H1 (cell line): ENCODE measurements around the gene RUNX1. TPM values are rescaled to one million over a fixed set of nuclear protein-coding genes. Genes with fewer than 3 reads are reported as not detected.

Experiments
- CHD2 ChIP-seq: IDR thresholded peaks from 2 replicates; pipeline ENCODE4 v1.6.1; 2012; ENCODE audit warnings: low read length, improper control_type of control experiment
- CREB1 ChIP-seq: IDR thresholded peaks from 2 replicates; pipeline ENCODE4 v1.6.1; 2012; ENCODE audit warnings: inconsistent platforms
- RFX5 ChIP-seq: IDR thresholded peaks from 2 replicates; pipeline ENCODE4 v1.6.1; 2011; ENCODE audit warnings: low read depth, low read length, improper control_type of control experiment, borderline replicate concordance
- SIN3A ChIP-seq, 2 experiments: IDR thresholded peaks in 1 of 2; conservative IDR thresholded peaks in 1 of 2; 2 replicates each; pipeline ENCODE4 v1.6.1; 2011 to 2012; ENCODE audit warnings: low read length in 2 of 2, improper control_type of control experiment in 1 of 2, low read depth in 1 of 2, mild to moderate bottlenecking in 1 of 2
- TCF12 ChIP-seq: IDR thresholded peaks from 2 replicates; pipeline ENCODE4 v1.6.1; 2011; ENCODE audit warnings: low read depth, mild to moderate bottlenecking, low read length
- polyA plus RNA-seq, 7 experiments: library from polyadenylated mRNA; depleted of rRNA in 3 of 7; stranded (reverse) in 5 of 7; unstranded in 2 of 7; fragments of >200 nt in 5 of 7; fragments of 200-250 nt in 2 of 7; gene quantifications; 1 replicate in 5 of 7; 2 replicates in 1 of 7; 4 replicates in 1 of 7; pipeline versions ENCODE4 v1.2.1 to v1.2.3, GENCODE V29; 2011 to 2013; ENCODE audit warnings: missing spikeins in 2 of 7, mixed read lengths in 2 of 7
- total RNA-seq: library from RNA; stranded (reverse); fragmentation: NEBNext Ultra II Directional; extraction: Animal tissue kit (Norgen Biotek cat#: 25700); gene quantifications from 2 replicates; pipeline ENCODE4 v1.2.1, GENCODE V29; 2021
- TF ChIP-seq, protein P1 (sequence below), 3 experiments: IDR thresholded peaks; 1 replicate in 2 of 3; 2 replicates in 1 of 3; pipeline versions ENCODE4 v1.5.1 to v1.6.1; 2011; ENCODE audit warnings: low read length in 3 of 3, mild to moderate bottlenecking in 3 of 3, inconsistent platforms in 2 of 3, low read depth in 1 of 3, moderate library complexity in 1 of 3; ENCODE audit not compliant: insufficient read depth in 1 of 3; ENCODE audit errors: control extremely low read depth in 1 of 3
- TF ChIP-seq, protein P2 (sequence below): IDR thresholded peaks from 2 replicates; pipeline ENCODE4 v1.6.1; 2012; ENCODE audit warnings: inconsistent platforms
- TF ChIP-seq, protein P3 (sequence below): IDR thresholded peaks from 2 replicates; pipeline ENCODE4 v1.6.1; 2011; ENCODE audit warnings: low read length, improper control_type of control experiment

Gene RUNX1
- total and polyA plus RNA-seq, 2 of the 8 experiments (the other 6 are each of a cell fraction or from before 2014, with no cell fraction given): 0.20 to 0.60 TPM

GRCh38 chr21:34818662-34819158, 230.4 kb downstream of the RUNX1 start (continued):
- TF ChIP-seq, protein P1, sequence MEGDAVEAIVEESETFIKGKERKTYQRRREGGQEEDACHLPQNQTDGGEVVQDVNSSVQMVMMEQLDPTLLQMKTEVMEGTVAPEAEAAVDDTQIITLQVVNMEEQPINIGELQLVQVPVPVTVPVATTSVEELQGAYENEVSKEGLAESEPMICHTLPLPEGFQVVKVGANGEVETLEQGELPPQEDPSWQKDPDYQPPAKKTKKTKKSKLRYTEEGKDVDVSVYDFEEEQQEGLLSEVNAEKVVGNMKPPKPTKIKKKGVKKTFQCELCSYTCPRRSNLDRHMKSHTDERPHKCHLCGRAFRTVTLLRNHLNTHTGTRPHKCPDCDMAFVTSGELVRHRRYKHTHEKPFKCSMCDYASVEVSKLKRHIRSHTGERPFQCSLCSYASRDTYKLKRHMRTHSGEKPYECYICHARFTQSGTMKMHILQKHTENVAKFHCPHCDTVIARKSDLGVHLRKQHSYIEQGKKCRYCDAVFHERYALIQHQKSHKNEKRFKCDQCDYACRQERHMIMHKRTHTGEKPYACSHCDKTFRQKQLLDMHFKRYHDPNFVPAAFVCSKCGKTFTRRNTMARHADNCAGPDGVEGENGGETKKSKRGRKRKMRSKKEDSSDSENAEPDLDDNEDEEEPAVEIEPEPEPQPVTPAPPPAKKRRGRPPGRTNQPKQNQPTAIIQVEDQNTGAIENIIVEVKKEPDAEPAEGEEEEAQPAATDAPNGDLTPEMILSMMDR (IDR thresholded peaks at IDR 0.05; ENCODE audit: control extremely low read depth in 1 of 3, insufficient read depth in 1 of 3, low read depth in 1 of 3, low read length in 3 of 3): no peak
- TF ChIP-seq TCF12: no peak
- no peak for TF ChIP-seq CREB1
- TF ChIP-seq CHD2: no peak
- TF ChIP-seq, protein P2, sequence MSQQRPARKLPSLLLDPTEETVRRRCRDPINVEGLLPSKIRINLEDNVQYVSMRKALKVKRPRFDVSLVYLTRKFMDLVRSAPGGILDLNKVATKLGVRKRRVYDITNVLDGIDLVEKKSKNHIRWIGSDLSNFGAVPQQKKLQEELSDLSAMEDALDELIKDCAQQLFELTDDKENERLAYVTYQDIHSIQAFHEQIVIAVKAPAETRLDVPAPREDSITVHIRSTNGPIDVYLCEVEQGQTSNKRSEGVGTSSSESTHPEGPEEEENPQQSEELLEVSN: no peak
- TF ChIP-seq SIN3A (conservative IDR thresholded peaks at IDR 0.05 in 1 of 2, IDR thresholded peaks at IDR 0.05 in 1 of 2; ENCODE audit: low read depth in 1 of 2, low read length in 2 of 2): no peak
- TF ChIP-seq, protein P3, sequence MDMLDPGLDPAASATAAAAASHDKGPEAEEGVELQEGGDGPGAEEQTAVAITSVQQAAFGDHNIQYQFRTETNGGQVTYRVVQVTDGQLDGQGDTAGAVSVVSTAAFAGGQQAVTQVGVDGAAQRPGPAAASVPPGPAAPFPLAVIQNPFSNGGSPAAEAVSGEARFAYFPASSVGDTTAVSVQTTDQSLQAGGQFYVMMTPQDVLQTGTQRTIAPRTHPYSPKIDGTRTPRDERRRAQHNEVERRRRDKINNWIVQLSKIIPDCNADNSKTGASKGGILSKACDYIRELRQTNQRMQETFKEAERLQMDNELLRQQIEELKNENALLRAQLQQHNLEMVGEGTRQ: no peak
- no peak for TF ChIP-seq RFX5
- TF ChIP-seq, all 59 proteins: peak for 0
